HG02973 (cell line): ENCODE data around the gene ARHGEF16.

ENCODE experiments used
- ATAC-seq: cut with Tn5 transposase; IDR thresholded peaks from one replicate; pipeline ENCODE4 v1.9.1; 2021; ENCODE audit warnings: moderate library complexity; ENCODE audit not compliant: unreplicated experiment

Gene ARHGEF16

DNA sequence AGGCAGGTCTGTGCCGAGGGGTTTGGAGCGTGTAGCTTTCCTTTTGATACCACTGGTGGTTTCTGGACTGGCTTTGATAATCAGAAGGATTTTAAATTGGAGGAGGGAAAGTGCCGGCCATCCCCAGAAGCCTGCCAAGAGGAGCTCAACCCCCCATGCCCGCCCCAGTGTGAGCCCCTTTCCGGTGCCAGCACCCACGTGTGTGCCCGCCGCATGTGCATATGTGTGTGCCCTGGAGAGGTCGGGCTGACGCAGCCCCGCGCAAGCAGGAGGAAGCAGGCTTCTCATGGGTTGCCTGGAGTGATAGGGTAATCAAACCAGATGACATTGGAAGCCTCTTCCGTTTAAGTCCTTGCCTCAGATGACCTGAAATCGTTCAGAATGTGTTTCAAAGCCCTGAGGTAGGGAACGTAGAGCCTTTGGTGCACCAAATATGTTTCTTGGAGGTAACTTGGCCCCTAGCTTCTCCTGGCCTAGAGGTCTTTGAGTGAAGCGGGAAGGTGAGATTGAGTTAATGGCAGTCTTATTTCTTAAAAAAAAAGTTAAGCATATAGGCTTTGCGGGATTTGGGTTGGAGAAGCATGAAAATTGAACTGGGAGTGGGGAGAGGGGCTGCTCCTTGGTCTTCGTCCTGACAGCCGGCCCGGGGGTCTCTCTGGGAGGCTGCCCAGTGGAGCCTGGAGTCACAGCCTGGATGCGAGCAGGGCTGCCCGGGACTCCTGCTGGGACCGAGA lies 34.1 kb upstream of the ARHGEF16 start:
- no peak for ATAC-seq

DNA sequence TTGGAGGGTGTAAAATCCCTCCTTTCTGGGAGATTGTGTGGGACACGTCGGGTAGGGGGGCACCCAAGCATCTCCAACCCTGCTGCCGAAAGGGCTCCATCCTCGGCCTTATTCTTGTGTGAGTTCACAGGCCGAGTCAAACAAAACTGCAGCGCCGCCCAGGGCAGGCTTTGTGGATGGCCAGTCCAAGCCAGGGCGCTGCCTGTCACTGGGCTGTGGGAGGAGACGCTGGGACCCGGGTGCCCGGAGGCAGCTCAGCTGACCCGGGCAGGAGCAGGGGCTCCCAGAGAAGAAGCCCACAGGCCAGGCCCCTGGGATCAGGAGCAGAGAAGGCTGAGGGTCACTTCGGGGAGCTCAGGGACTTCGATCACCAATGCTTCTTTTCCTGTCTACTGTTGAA lies 31.8 kb upstream of the ARHGEF16 start:
- no peak for ATAC-seq

DNA sequence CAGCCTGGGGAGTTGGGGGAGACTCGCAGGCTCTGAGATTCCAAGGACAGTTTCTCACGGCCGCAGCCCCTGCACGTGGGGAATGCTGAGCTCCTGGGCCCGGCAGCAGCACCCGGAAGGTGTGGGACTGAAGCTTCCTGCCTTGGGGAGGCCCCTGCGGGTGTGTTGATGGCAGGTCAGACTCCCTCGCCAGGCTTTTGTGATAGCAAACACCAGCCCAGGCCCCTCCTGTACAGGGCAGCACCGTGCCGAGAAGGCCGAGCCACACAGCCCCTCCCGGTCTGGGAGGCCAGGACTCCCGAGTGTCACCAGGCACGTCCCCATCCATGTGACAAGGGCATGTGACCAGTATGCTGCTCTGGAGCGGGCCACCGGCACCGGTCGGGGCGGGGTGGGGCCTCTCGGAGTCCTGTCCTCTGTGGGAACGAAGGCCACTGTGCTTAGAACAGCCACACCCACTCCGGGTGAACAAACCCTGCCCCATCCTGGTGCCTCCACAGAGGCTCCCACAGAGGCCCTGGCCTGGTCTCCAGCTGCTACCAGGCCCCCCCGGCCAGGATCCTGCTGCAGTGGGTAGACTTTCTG lies 31.1 kb upstream of the ARHGEF16 start:
- no peak for ATAC-seq

DNA sequence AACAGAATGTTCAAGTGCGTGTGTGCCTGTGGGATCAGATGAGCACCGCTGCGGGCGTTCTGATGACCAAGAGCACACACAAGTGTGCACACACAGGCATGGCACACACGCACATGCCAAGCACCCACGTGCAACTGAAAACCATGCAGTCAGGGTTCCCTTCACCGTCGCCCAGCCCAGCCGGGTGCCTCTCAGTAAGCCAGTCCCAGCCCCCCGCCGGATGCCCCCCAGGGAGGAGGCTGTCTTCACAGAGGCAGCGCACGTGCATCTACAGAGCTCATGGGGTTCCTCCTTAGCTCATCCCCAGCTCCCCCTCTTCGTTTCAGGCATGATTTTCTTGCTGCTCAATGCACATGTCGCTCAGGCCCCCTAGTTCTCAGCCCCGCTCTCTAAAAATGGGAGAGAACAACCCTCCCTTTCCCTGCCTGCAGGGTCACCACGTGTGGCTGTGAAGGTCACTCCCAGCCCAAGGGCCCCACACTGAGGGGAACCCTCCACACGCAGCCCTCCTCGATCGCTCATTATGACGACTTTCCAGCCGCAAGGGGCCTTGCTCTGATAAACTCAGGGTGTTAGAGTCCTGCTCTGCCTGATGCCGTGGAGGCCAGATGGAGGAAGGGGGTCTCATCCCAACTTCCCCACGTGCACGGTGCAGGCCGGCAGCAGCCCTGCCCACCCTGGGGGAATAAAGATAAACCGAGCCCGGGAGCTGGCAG lies 30.4 kb upstream of the ARHGEF16 start:
- no peak for ATAC-seq

DNA sequence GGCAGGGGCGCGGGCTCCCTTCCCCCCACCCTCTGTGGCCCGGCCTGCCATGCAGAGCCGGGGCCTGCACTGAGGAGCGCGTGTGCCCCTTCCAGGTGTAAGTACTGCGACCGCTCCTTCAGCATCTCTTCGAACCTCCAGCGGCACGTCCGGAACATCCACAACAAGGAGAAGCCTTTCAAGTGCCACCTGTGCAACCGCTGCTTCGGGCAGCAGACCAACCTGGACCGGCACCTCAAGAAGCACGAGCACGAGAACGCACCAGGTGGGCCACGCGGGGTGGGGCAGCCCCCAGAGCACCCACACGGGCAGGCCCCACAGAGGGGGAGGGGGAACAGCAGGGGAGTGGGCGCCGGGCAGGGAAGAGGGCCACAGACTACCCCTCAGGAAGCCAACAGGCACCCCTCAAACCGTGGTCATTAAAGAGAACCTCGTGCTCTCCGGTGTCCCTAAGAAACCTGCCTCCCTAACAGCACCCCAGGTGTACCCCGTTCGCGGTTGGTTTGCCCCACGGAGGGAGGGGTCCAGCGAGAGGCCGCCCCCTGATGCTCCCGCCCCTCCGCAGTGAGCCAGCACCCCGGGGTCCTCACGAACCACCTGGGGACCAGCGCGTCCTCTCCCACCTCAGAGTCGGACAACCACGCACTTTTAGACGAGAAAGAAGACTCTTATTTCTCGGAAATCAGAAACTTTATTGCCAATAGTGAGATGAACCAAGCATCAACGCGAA lies 28.8 kb upstream of the ARHGEF16 start:
- ATAC-seq = no peak

DNA sequence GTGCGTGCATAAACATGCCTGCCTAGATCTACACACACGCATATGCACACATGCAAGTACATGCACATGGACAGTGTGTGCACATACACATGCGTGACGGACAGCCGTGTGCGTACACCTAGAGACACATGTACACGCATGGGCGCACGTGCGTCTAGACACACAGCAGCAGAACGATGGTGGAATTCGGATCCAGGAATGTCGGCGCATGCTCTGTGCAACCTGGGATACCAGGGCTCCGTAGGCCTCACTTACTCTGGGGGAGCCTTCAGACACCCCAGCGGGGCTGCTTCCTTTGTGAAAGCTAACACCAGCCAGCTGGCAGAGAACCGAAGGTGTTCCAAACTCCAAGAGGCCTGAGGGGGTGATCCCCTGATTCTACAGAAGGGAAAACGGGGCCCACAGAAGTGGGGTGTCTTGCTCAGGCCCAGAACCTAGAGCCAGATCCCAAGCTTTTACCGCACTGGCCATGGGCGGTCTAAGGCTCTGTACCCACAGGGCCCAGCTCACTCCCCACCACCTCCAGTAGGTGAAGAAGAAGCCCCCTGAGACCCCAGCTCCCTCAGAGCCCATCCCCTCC lies 27.4 kb upstream of the ARHGEF16 start:
- no peak for ATAC-seq

DNA sequence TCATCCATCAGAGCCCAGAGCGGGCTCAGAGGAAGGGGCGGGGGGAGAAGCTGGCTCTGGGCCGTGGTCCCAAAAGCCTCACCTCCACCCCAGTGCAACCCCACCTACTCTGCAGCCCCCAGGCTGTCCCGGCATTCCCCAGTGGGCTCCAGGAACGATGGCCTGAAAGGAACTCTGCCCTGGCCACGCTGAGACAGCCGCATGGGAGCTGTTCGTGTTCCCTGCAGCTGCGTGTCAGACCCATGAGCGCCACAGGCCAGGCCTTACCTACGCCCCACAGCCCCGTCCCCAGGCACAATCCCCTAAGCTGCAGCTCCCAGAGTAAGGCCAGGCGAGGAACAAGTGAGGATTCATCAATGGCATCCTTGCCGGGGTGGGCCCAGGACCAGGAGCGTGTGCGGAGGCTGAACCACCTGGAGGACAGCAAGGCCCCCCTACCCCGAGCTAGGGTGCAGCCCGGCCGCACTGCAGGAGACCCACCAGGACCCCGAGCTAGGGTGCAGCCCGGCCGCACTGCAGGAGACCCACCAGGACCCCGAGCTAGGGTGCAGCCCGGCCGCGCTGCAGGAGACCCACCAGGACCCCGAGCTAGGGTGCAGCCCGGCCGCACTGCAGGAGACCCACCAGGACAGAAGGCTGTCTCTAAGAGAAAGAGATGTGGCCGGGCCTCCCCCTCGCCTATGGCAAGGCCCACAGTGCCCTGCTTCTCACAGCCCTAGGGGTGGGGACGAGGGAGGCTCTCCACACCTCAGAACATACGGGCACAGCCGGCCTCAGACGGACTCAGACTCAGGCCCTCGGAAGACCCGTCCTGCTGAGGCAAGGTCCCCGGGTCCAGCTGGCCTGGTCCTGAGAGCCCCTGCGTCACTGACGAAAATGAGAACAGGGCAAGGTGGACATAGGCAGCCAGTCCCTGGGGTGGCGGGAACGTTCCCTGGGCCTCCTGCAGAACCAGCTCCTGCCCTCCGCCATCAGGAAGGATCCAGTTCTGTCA lies 26.5 kb upstream of the ARHGEF16 start:
- ATAC-seq = no peak

DNA sequence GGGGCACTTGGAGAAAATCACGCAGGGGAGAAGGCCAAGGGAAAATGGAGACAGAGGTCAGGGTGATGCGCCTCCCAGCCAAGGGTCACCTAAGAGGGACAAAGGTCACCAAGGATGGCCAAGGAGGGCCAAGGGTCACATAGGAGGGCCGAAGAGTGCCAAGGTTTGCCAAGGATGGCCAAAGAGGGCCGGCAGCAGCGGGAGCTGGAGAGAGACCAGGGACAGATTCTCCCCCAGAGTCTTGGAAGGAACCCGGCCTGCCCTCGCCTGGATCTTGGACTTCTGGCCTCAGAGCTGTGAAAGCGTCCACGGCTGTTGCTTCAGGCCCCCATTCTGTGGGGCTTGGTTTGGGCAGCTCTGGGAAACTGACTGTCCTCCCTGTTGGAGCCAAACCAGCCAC lies 25.6 kb upstream of the ARHGEF16 start:
- no peak for ATAC-seq

DNA sequence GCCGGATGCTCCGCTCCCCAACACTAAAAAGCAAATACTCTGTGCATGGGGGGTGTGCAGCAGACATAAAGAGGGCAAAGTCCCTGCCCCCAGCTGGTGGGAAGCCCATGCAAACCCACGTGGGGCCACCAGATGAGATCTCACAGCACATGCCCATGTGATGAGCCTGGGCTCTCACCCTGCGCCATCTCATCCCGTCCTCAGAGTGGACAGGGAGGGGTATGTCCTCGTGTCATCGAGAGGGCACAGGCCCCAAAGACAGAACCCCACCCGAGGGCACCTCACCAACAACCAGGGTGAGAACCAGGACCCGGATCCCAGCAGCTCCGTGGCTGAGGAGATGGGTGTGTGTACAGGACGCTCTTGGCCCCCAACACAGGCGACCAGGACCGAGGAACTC lies 25.1 kb upstream of the ARHGEF16 start:
- no peak for ATAC-seq

DNA sequence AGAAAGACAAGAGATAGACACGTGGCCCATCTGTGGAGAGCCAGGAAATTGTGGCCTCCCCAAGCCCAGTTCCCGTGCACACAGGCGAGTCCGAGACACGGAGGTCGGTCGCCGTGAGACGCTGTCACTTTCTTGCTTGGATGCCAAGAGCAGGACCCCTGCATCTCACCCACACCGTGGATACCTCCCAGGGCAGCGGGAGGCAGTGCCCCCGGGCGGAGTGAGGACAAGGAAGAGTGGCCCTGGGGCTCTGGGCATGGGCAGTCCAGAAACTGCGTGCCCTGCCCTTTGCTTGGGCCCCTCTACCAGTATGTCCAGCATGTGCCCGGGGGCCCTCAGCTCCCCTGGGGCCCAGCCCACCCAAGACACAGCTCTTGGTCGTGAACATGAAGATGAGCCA lies 24.7 kb upstream of the ARHGEF16 start:
- no peak for ATAC-seq

DNA sequence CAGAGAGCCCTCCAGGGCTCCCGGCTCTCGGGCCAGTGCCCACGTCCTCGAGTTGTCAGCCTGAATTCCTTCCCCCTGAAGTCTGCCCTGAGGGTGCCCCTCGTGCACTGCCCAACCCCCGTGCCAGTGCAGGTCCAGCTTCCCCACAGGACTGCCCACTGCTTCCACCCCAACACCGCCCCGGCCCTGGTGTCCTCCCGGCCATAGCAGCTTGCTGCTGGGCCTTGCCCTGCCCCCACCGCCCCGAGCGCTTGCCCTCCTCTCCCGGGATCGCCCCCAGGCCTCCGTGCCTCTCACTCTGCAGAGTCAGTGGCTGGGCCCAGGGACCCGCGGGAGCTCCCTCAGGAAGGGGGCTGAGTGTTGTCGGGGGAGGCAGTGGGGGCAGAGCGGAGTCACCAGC lies 24.1 kb upstream of the ARHGEF16 start:
- no peak for ATAC-seq

DNA sequence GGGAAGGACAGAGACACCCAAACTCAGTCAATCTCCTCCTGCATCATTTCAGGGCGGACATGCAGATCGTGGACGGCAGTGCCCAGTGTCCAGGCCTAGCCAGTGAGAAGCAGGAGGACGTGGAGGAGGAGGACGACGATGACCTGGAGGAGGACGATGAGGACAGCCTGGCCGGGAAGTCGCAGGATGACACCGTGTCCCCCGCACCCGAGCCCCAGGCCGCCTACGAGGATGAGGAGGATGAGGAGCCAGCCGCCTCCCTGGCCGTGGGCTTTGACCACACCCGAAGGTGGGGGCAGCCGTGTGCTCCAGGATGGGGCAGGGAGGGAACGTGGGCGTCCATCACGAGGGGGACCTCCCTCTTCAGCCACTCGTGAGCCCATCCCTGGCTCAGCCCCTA lies 23.6 kb upstream of the ARHGEF16 start:
- no peak for ATAC-seq

DNA sequence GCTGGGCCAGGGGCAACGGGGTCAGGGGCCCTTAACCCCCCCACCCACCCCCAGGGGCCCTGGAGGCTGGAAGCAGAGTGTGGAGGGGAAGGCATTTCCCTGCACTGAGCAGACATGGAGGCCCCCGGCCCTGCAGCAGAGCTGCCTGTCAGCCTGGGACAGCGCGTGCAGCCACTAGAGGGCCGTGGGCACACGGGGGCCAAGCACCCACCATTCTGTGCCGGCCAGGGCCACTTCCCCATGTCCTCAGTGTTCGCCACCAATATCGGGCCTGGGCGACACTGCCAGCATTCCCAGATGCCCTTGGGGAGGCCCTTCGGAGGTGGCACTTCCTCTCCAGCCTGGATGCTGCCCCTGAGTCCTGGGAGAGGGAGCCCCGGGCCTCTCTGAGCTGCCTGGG lies 23.2 kb upstream of the ARHGEF16 start:
- ATAC-seq = no peak

DNA sequence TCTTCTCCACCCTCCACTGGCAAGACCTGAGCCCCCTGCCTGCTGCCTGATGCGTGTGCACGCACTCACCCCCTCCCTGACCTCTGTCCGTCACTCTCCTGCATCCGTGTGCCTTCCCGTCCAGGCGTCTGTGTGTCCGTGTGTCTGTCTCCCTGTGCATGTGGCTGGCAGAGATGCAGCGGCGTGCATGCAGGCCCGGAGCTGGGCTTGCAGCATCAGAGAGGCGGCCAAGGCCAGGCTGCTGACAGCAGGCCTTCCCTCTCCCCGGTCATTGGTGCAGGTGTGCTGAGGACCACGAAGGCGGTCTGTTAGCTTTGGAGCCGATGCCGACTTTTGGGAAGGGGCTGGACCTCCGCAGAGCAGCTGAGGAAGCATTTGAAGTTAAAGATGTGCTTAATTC lies 22.8 kb upstream of the ARHGEF16 start:
- no peak for ATAC-seq

DNA sequence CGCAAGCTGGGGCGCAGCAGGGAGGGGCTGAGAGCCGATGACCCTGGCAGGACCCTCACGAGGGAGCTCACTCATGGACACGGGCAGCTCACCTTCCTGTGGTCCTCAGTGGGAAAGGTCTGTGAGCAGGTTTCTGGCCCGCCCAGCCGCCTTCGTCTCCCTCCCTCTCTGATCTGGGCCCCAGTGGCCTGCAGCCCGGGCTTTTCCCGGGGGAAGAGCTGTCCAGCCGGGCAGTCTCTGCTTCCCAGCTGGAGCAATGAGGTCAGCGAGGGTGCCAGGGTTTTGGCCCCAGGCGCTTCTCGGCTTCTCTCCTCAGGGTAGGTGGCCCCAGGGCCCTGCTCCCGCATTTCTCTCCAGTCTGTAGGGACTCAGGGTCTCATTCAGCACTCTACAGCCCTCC lies 22.2 kb upstream of the ARHGEF16 start:
- ATAC-seq = no peak

DNA sequence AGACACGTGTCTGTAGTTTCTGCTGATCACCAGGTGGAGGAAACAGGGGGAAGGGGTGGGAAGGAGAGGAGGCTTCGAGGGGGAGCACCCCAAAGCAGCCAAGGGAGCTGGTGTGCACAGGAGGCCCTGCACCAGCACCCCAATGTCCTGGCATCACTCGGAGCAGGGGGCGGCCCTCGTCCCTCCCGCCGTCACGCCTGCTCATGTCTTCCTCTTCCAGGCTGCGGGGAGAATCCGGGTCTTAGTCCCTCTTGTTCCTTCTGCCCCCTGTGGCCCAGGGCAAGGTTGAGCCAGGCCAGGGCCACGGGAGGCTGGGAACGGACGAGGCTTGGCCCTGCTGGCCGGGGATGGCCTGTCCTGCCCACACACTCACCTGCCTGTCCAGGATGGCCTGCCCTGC lies 21.4 kb upstream of the ARHGEF16 start:
- no peak for ATAC-seq

DNA sequence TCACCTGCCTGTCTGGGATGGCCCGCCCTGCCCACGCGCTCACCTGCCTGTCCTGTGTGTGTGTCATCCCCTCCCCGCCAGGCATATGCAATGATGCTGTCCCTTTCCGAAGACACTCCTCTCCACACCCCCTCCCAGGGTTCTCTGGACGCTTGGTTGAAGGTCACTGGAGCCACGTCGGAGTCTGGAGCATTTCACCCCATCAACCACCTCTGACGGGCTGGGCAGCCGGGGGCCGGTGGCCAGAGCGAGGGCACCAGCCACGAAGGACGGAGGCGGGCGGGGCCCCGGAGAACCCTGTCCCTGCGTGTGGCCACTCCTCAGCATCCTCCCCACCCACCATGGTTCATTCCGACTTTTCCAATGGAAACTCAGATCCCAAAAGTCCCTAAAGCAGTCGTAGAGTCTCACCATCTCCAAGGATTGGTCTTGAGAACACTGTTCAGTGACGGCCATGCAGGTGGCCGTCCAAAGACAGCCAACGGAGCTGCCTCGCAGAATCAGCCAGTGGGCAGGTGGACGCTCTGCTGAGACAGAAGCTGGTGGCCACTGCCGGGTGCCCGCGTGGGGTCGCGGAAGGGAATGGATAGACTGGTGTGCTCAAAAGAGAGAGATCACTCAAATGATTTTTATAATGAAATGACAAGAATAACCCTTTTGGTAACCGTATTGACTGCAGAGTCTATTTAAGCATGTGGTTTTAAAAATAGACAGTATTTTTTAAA lies 20.7 kb upstream of the ARHGEF16 start:
- no peak for ATAC-seq

DNA sequence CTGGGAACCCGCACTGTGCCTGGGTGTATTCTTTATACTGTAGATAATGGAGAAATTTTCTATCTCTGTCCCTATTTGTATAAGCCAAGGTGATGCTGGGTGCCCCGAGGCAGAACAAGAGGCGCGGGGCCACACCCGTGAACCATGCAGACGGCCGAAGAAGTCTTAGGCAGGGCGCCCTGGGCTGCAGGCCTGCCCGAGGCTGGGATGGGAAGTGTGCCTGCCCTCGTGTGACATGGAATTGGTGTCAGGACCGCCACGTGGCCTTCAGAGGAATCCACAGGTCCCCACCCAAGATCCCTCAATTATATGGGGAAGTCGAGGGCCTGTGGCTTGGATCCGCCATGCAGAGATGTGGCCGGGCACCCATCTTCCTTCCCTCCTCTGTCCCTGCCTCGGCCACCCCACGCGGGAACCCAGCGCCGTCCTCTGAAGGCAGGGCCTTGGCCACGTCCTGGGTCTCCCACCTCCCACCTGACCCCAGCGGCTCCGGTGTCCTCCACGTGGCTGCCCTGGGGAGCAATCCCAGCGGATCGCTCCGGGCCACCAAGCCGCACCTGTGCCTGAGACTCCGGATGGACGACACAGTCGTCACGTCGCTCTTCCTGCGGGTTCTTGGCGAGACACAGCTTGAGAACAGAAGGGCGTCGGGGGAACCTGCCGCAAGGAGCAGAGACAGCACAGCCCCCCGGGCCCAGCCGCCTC lies 19.9 kb upstream of the ARHGEF16 start:
- no peak for ATAC-seq

DNA sequence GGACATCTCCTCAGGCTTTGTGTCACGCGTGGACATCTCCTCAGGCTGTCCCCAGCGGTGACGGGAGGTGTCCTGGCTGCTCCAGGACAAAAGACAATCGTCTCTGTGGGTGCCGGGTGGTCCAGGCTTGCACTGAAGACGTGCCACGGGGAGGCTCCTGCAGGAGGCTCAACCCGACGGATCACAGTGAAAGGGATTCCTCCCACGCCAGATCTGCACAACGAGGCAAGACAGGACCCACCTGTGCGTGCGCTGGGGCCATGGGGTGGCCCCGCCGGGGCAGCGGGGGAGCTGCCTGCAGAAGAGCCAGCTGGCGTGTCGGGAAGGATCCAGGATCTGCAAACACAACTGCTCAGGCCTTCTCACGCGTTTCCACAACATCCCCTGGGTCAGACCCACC lies 18.8 kb upstream of the ARHGEF16 start:
- no peak for ATAC-seq
